ENCODE data around the gene PLA2G2C. TPM values are rescaled to one million over a fixed set of nuclear protein-coding genes. Genes with fewer than 3 reads are reported as not detected.

Gene PLA2G2C
- total RNA-seq, 1 donor from 2014 or later = not detected

DNA sequence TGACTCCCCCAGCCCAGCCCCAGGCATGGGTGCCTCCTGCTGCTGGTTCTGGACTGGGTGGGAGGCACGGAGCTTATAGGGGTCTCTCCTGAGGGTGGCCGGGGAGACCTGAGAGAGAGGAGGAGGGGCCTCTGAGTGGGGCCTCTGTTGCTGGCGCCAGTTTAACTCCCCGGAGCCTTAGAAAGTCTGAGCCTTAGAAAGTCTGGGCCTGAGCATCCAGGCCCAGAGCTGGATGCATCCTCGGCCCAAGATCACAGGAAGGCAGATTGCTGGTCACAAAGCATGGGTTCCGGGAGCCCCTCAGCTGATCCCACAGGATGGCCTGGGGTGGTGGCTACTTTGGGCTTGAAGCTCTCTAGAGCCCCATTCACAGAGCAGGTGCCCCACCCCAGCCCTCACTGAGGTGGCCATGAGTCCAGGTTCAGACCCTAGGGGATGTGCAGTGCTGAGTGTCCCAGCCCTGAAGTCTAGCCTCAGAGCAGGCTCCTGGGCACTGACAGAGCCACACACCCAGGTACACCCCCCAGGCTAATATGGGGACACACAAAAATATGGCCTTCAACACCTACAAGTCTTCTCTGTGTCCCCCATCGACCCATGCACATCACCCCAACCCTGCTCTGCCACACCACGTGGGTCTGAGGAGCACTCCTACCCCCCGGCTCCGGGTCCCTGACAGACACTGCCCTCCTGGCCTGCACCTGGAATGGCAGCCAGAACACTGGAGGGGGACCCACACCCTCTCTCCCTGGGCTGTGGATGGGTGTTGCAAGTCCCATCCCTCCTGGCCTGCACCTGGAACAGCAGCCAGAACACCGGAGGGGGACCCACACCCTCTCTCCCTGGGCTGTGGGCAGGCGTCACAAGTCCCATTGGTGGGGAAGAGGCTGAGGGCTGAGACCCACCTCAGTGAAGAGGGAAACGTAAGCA, 37.5 kb downstream of the PLA2G2C start:
- Mint-ChIP-seq H3K27me3 (no peaks in the 10 kb centered on the region), H3K36me3 (ENCODE audit: low read depth) (no peaks in the 10 kb centered on the region), H3K4me3 (no peak overlapping the region), H3K27ac (no peak overlapping the region), H3K9me3 (no peaks in the 10 kb centered on the region), H3K4me1 (peaks cover 3% of the 10 kb centered on the region)
- no peak for TF ChIP-seq CTCF (IDR thresholded peaks at IDR 0.05)
- CTCF ChIA-PET = interaction anchor here (5.0 to 6.8 kb wide), 2 partner anchors 48 to 174 kb away, joined by 33 to 54 read pairs; no protein-coding TSS in a partner anchor
- intact Hi-C loops (cut with micrococcal nuclease) = no loop called here
- DNase-seq (no peak), ATAC-seq (ENCODE audit: low read depth) (no peak)
- POLR2A ChIA-PET = no interaction called here

- Mint-ChIP-seq H3K27me3 (no peaks in the 10 kb centered on the region), H3K9me3 (no peaks in the 10 kb centered on the region), H3K27ac (no peak overlapping the region), H3K4me3 (no peak overlapping the region), H3K4me1 (peaks cover 3% of the 10 kb centered on the region), H3K36me3 (ENCODE audit: low read depth) (no peaks in the 10 kb centered on the region)
- TF ChIP-seq CTCF (IDR thresholded peaks at IDR 0.05) = no peak
- ChIA-PET POLR2A (no interaction called here), CTCF (interaction anchor here (6.8 kb wide), 1 partner anchor 173 kb away, joined by 33 read pairs; no protein-coding TSS in a partner anchor)
- DNase-seq (no peak), ATAC-seq (ENCODE audit: low read depth) (no peak)
- intact Hi-C loops (cut with micrococcal nuclease) = no loop called here
Observed at GRCh38 chr1:20147846-20148570, 38.3 kb downstream of the PLA2G2C start.

- Mint-ChIP-seq H3K4me3 (no peak overlapping the region), H3K4me1 (no peaks in the 10 kb centered on the region), H3K27ac (no peak overlapping the region), H3K36me3 (ENCODE audit: low read depth) (no peaks in the 10 kb centered on the region), H3K27me3 (no peaks in the 10 kb centered on the region), H3K9me3 (no peaks in the 10 kb centered on the region)
- ChIA-PET POLR2A (no interaction called here), CTCF (no interaction called here)
- no peak for ATAC-seq (ENCODE audit: low read depth)
- DNase-seq = no peak
- TF ChIP-seq CTCF (IDR thresholded peaks at IDR 0.05) = no peak
- intact Hi-C loops (cut with micrococcal nuclease) = no loop called here
Observed at GRCh38 chr1:20143734-20144565, 42.4 kb downstream of the PLA2G2C start.

DNA sequence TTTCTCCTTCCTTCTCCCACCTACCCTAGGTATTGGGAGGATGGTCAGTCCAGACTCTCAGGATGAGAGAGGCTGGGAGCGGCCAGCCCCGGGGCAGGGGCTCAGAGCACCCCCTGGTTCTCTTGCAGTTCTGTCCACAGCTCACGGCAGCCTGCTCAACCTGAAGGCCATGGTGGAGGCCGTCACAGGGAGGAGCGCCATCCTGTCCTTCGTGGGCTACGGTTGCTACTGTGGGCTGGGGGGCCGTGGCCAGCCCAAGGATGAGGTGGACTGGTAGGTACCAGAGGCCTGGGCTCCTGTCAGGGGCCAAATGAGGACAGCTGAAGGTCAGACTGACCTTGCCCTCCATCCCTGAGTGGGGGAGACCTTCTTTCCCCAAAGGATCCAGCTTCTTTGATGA, 43.0 kb downstream of the PLA2G2C start:
- DNase-seq (no peak), ATAC-seq (ENCODE audit: low read depth) (no peak)
- H3K4me1 Mint-ChIP-seq = no peaks in the 10 kb centered on the region

More for the DNA sequence above, 43.0 kb downstream of the PLA2G2C start:
- no peak for TF ChIP-seq CTCF (IDR thresholded peaks at IDR 0.05)
- Mint-ChIP-seq H3K36me3 (ENCODE audit: low read depth) (no peaks in the 10 kb centered on the region), H3K27me3 (peaks cover 3% of the 10 kb centered on the region), H3K9me3 (no peaks in the 10 kb centered on the region), H3K27ac (no peak overlapping the region), H3K4me3 (no peak overlapping the region)
- intact Hi-C loops (cut with micrococcal nuclease) = no loop called here
- POLR2A ChIA-PET = interaction anchor here (0.6 kb wide), 1 partner anchor 30 kb away, joined by 3 read pairs; no protein-coding TSS in a partner anchor
- CTCF ChIA-PET = no interaction called here

All from activated B cell treated with CpG ODN at 0.5 μM for 24 hours (primary cell).